HG03135 (cell line): ENCODE results near the gene COX20.
"Not testable (repeated sequence)": the region's sequence is repeated elsewhere in the genome, so short reads cannot be mapped to it uniquely, and the experiment has no call there.

Experiments
- ATAC-seq: cut with Tn5 transposase; IDR thresholded peaks from one replicate; pipeline ENCODE4 v1.9.1; 2021; ENCODE audit warnings: mild to moderate bottlenecking, moderate library complexity; ENCODE audit not compliant: unreplicated experiment

Gene COX20

GRCh38 chr1:244835276-244836134, at the start of gene COX20:
TSS of gene COX20 (plus strand) at chr1:244835658. CDS start at chr1:244835715, 57 bp downstream.
- peak; percentile 63 for ATAC-seq

GRCh38 chr1:244788493-244789275, 46.8 kb upstream of the COX20 start:
- ATAC-seq: no peak

DNA sequence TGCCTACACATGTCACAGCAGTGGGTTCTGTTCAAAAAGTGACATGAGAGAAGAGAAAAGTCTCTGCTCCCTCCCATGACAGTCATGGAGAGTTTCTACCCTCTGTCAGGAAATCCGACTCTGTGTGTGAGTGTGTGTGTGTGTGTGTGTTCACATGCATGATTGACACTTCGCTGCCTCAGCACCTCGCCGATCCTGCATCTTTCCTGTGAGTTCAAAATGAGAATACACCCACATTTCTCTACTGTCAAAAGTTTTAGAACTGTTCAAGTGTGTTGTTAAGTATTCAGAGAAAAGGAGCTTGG, 46.2 kb upstream of the COX20 start:
- ATAC-seq: no peak

- no peak for ATAC-seq
These were observed 45.7 kb upstream of the COX20 start for GRCh38 chr1:244789731-244790130.

DNA sequence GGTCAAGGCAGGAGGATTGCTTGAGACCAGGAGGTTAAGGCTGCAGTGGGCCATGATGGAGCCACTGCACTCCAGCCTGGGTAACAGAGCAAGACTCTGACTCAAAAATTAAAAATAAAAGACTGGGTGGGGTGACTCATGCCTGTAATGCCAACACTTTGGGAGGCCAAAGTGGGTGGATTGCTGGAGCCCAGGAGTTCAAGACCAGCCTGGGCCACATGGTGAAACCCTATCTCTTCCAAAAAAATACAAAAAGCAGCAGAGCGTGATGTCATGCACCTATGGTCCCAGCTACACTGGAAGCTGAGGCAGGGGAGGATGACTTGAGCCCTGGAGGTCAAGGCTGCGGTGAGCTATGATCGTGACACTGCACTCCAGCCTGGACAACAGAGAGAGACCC, 44.4 kb upstream of the COX20 start:
- ATAC-seq: no peak

- no peak for ATAC-seq
These were observed 43.1 kb upstream of the COX20 start for GRCh38 chr1:244792188-244792850.

DNA sequence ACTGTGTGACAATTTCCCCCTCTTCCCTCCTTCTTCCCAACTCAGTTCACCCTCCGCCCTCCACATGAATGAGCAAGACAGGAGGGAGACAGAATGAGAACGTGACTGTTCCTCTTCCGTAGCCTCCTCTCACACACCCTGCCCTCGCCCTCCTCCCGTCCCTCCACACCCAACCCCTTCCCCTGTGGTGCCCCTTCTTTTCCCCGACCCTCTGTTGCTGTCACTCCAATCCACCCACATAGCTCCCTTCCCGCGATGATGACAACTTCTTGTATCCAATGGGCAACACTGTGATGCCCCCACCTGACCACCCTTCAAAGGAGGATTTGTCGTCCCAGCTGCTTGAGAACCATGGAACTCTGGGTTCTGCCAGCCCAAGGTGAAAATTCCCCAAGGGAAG, 41.4 kb upstream of the COX20 start:
- no peak for ATAC-seq

DNA sequence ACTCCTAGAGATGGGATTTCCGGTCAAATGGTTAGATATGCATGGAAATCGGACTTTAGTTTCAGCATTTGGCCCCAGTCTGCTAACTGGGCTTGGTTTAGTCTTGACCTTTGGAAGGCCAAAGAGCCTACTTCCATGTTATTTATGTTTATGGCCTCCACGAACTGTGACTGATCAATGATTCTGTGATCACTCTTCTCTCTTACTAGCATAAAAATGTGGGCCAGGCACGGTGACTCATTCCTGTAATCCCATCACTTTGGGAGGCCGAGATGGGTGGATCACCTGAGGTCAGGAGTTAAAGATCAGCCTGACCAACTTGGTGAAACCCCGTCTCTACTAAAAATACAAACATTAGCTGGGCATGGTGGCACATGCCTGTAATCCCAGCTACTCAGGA, 40.9 kb upstream of the COX20 start:
- ATAC-seq: not testable (repeated sequence)

GRCh38 chr1:244796719-244797406, 38.6 kb upstream of the COX20 start:
- no peak for ATAC-seq

GRCh38 chr1:244800821-244801220, 34.6 kb upstream of the COX20 start:
- no peak for ATAC-seq

- no peak for ATAC-seq
These were observed 34.2 kb upstream of the COX20 start for GRCh38 chr1:244801246-244801645.

DNA sequence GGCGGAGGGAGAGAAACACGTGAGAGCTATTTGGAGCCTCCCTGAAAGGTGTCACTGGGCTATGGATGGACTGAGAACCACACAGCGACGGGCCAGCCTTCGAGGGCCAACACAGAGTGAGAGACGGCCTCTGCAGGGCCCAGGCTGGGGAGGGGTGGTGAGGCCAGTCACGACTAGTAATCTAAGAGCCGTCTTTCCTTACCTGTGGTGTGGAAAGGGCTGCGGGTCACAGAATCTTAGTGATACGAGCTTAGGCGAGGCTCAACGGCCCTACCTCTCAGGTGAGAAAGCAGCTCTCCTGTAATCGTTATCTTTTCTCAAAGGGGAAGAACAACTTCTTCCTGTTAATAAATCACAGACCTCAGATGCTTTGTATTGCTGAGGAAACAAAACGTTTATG, 33.4 kb upstream of the COX20 start:
- no peak for ATAC-seq

GRCh38 chr1:244802556-244803239, 32.8 kb upstream of the COX20 start:
- no peak for ATAC-seq

DNA sequence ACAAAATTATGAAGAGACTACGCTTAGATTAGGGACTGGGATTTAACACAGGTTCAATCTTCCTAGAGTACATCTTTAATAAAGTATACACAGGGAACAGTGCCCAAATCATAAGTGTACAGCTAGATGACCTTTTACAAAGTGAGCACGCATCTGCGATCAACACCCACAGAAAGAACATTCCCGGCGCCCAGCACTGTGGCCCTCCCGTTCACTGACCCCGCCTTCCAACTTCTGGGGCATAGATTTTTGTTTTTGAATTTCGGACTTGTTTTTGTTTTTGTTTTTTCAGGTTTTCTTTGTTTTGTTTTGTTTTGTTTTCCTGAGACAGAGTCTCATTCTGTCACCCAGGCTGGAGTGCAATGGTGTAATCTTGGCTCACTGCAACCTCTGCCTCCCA, 30.6 kb upstream of the COX20 start:
- no peak for ATAC-seq

DNA sequence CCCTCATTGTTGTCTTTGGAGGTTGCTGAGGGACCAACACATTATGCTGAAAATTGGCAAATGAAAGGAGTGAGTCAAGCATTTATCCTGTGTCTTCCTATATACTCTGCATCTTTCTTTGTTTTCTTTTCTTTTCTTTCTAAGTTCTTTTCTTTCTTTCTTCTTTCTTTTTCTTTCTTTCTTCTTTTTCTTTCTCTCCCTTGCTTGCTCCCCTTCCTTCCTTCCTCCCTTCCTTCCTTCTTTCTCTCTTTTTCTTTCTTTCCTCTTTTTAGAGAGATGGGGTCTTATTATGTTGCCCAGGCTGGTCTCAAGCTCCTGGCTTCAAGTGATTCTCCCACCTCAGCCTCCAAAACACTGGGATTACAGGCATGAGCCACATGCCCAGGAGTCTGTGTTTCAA, 28.3 kb upstream of the COX20 start:
- no peak for ATAC-seq

GRCh38 chr1:244810221-244810620, 25.2 kb upstream of the COX20 start:
- ATAC-seq: no peak

- ATAC-seq: no peak
These were observed 22.1 kb upstream of the COX20 start for GRCh38 chr1:244813327-244813726.

DNA sequence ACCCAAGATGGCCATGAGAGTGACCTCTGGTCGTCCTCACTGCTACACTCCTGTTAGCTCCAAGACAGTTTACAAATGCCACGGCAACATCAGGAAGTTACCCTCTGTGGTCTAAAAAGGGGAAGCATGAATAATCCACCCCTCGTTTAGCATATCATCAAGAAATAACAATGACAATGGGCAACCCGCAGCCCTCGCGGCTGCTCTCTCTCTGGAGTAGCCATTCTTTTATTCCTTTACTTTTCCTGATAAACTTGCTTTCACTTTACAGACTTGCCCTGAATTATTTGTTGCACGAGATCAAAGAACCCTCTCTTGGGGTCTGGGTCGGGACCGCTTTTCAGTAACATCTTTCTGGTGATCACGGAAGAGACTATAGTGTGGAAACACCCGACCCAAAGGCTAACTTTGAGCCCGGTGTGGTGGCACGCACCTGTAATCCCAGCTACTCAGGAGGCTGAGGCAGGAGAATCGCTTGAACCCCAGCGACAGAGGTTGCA, 19.8 kb upstream of the COX20 start:
- ATAC-seq: no peak

GRCh38 chr1:244817415-244817894, 18.0 kb upstream of the COX20 start:
- ATAC-seq: no peak

- no peak for ATAC-seq
These were observed 15.3 kb upstream of the COX20 start for GRCh38 chr1:244820131-244820530.
